SK-N-SH treated with all-trans-retinoic acid at 6 μM for 48 hours (cell line): ENCODE measurements around the gene ARL11.

Source experiments
- ATAC-seq: fragments of 200-7000 bp; cut with Tn5 transposase; 3 replicates; pipeline ENCODE4 v1.9.1; 2020; ENCODE audit warnings: mild to moderate bottlenecking, moderate library complexity
- ARNTL ChIP-seq: fragments of 450-650 bp; formaldehyde crosslinking; IDR thresholded peaks from 2 replicates; pipeline ENCODE4 v1.5.0; 2020; ENCODE audit warnings: low read depth, mild to moderate bottlenecking, moderate library complexity, borderline replicate concordance
- BACH2 ChIP-seq: fragments of 250-450 bp; sonication (Bioruptor Pico); IDR thresholded peaks from 2 replicates; pipeline ENCODE4 v1.9.0; 2021; ENCODE audit warnings: mild to moderate bottlenecking, borderline replicate concordance
- CREB5 ChIP-seq: fragments of 250-450 bp; sonication (Bioruptor Pico); IDR thresholded peaks from 2 replicates; pipeline ENCODE4 v1.5.1; 2020; ENCODE audit warnings: low read depth, mild to moderate bottlenecking, moderate library complexity
- CSDC2 ChIP-seq: fragments of 250-450 bp; sonication (Bioruptor Pico); IDR thresholded peaks from 2 replicates; pipeline ENCODE4 v1.5.0; 2020; ENCODE audit warnings: mild to moderate bottlenecking, moderate library complexity
- CSRNP3 ChIP-seq: fragments of 250-450 bp; sonication (Bioruptor Pico); IDR thresholded peaks from 2 replicates; pipeline ENCODE4 v1.5.1; 2021; ENCODE audit warnings: mild to moderate bottlenecking, moderate library complexity
- ESRRG ChIP-seq: fragments of 250-450 bp; sonication (Bioruptor Pico); IDR thresholded peaks from 2 replicates; pipeline ENCODE4 v1.6.1; 2021; ENCODE audit warnings: mild to moderate bottlenecking
- GLIS3 ChIP-seq: fragments of 250-450 bp; sonication (Bioruptor Pico); IDR thresholded peaks from 2 replicates; pipeline ENCODE4 v1.5.0; 2020; ENCODE audit warnings: mild to moderate bottlenecking, moderate library complexity
- ISL1 ChIP-seq: fragments of 250-450 bp; sonication (Bioruptor Pico); IDR thresholded peaks from 2 replicates; pipeline ENCODE4 v2.1.2; 2022; ENCODE audit warnings: mild to moderate bottlenecking, moderate library complexity
- OSR1 ChIP-seq: fragments of 250-450 bp; sonication (Bioruptor Pico); IDR thresholded peaks from 2 replicates; pipeline ENCODE4 v1.8.0; 2022; ENCODE audit warnings: moderate library complexity, mild to moderate bottlenecking, inconsistent platforms
- PATZ1 ChIP-seq: fragments of 250-450 bp; sonication (Bioruptor Pico); IDR thresholded peaks from 2 replicates; pipeline ENCODE4 v1.8.0; 2020; ENCODE audit warnings: mild to moderate bottlenecking, moderate library complexity, borderline replicate concordance
- POU6F1 ChIP-seq: fragments of 250-450 bp; sonication (Bioruptor Pico); IDR thresholded peaks from 2 replicates; pipeline ENCODE4 v1.8.0; 2021; ENCODE audit warnings: low read depth, mild to moderate bottlenecking, moderate library complexity, borderline replicate concordance
- PPARA ChIP-seq: fragments of 250-450 bp; sonication (Bioruptor Pico); IDR thresholded peaks from 2 replicates; pipeline ENCODE4 v1.5.0; 2020; ENCODE audit warnings: mild to moderate bottlenecking, borderline replicate concordance
- RARB ChIP-seq: fragments of 250-450 bp; sonication (Bioruptor Pico); IDR thresholded peaks from 2 replicates; pipeline ENCODE4 v1.8.0; 2021; ENCODE audit warnings: mild to moderate bottlenecking, moderate library complexity
- SNAI2 ChIP-seq: fragments of 250-450 bp; sonication (Bioruptor Pico); IDR thresholded peaks from 2 replicates; pipeline ENCODE4 v1.5.0; 2020; ENCODE audit warnings: mild to moderate bottlenecking, moderate library complexity
- TCF4 ChIP-seq: fragments of 250-450 bp; sonication (Bioruptor Pico); IDR thresholded peaks from 2 replicates; pipeline ENCODE4 v1.8.0; 2021; ENCODE audit warnings: mild to moderate bottlenecking, moderate library complexity, borderline replicate concordance
- TOX ChIP-seq: fragments of 250-450 bp; sonication (Bioruptor Pico); IDR thresholded peaks from 2 replicates; pipeline ENCODE4 v1.8.0; 2021; ENCODE audit warnings: mild to moderate bottlenecking, moderate library complexity, borderline replicate concordance
- TSHZ2 ChIP-seq: fragments of 250-450 bp; sonication (Bioruptor Pico); IDR thresholded peaks from 2 replicates; pipeline ENCODE4 v1.5.0; 2020; ENCODE audit warnings: mild to moderate bottlenecking, moderate library complexity
- ZC3H10 ChIP-seq: fragments of 250-450 bp; sonication (Bioruptor Pico); IDR thresholded peaks from 2 replicates; pipeline ENCODE4 v1.5.1; 2021; ENCODE audit warnings: mild to moderate bottlenecking, moderate library complexity
- ZFP3 ChIP-seq: fragments of 250-450 bp; sonication (Bioruptor Pico); IDR thresholded peaks from 2 replicates; pipeline ENCODE4 v1.5.0; 2020; ENCODE audit warnings: mild to moderate bottlenecking, moderate library complexity
- ZFP30 ChIP-seq: fragments of 450-650 bp; formaldehyde crosslinking; IDR thresholded peaks from 2 replicates; pipeline ENCODE4 v1.5.0; 2022; ENCODE audit warnings: mild to moderate bottlenecking, moderate library complexity
- ZNF565 ChIP-seq: fragments of 450-650 bp; formaldehyde crosslinking; conservative IDR thresholded peaks from 2 replicates; pipeline ENCODE4 v1.5.0; 2020; ENCODE audit warnings: low read depth, mild to moderate bottlenecking, moderate library complexity
- ZNF70 ChIP-seq: fragments of 450-650 bp; formaldehyde crosslinking; IDR thresholded peaks from 2 replicates; pipeline ENCODE4 v1.5.0; 2020; ENCODE audit warnings: mild to moderate bottlenecking, moderate library complexity
- ZNF8 ChIP-seq: fragments of 450-650 bp; formaldehyde crosslinking; IDR thresholded peaks from 2 replicates; pipeline ENCODE4 v1.5.0; 2020; ENCODE audit warnings: mild to moderate bottlenecking, moderate library complexity

ARL11 gene

GRCh38 chr13:49616676-49617065 lies 11.6 kb upstream of the ARL11 start:
- ATAC-seq: no peak; the same call in 2 of the 3 replicates
- TF ChIP-seq TSHZ2 (CRISPR knock-in tag): no peak
- no peak for TF ChIP-seq GLIS3 (CRISPR knock-in tag)
- no peak for TF ChIP-seq ZFP30 (CRISPR knock-in tag)
- TF ChIP-seq ZC3H10 (CRISPR knock-in tag): no peak
- TF ChIP-seq CSRNP3: no peak
- no peak for TF ChIP-seq OSR1 (CRISPR knock-in tag)
- no peak for TF ChIP-seq TCF4
- no peak for TF ChIP-seq CSDC2 (CRISPR knock-in tag)
- TF ChIP-seq POU6F1: no peak
- no peak for TF ChIP-seq BACH2 (CRISPR knock-in tag)
- no peak for TF ChIP-seq ZNF565 (CRISPR knock-in tag)
- TF ChIP-seq PATZ1 (CRISPR knock-in tag): no peak
- TF ChIP-seq ZFP3: no peak
- no peak for TF ChIP-seq ZNF8
- no peak for TF ChIP-seq ZNF70 (CRISPR knock-in tag)
- no peak for TF ChIP-seq TOX (CRISPR knock-in tag)
- no peak for TF ChIP-seq ISL1 (CRISPR knock-in tag)
- no peak for TF ChIP-seq CREB5
- TF ChIP-seq RARB (CRISPR knock-in tag): no peak
- no peak for TF ChIP-seq SNAI2 (CRISPR knock-in tag)

- TF ChIP-seq ZFP30 (CRISPR knock-in tag) (no peak), CREB5 (no peak), ZNF8 (no peak), GLIS3 (CRISPR knock-in tag) (no peak), TOX (CRISPR knock-in tag) (no peak), ZC3H10 (CRISPR knock-in tag) (no peak), ZNF565 (CRISPR knock-in tag) (no peak), ZFP3 (no peak), BACH2 (CRISPR knock-in tag) (no peak), ARNTL (CRISPR knock-in tag) (no peak), ESRRG (CRISPR knock-in tag) (no peak), CSDC2 (CRISPR knock-in tag) (no peak), CSRNP3 (no peak), TSHZ2 (CRISPR knock-in tag) (no peak), PPARA (CRISPR knock-in tag) (no peak)
- no peak for ATAC-seq
Measured at GRCh38 chr13:49620170-49620621, 8.1 kb upstream of the ARL11 start.
